CD4-positive, CD25-positive, alpha-beta regulatory T cell (primary cell): ENCODE measurements around the gene COPE. TPM values are rescaled to one million over a fixed set of nuclear protein-coding genes. Genes with fewer than 3 reads are reported as not detected.

Experiments
- ATAC-seq, 2 donors: fragments of 150-1000 bp; cut with Tn5 transposase; one replicate each; pipeline ENCODE4 v1.10.0; 2021; ENCODE audit warnings: low read depth in 2 of 2, moderate number of reproducible peaks in 2 of 2, moderate library complexity in 1 of 2
- DNase-seq, 3 donors: peaks; one replicate each; pipeline versions ENCODE4 v3.0.0 to v3.0.0-alpha.2; 2012 to 2022; ENCODE audit warnings: mixed read lengths in 1 of 3
- H3K27ac ChIP-seq: one replicate; pipeline ENCODE4 v1.7.0; 2013; ENCODE audit warnings: mild to moderate bottlenecking, low read length; ENCODE audit not compliant: insufficient read depth, poor library complexity, severe bottlenecking
- H3K27me3 ChIP-seq: one replicate; pipeline ENCODE4 v1.7.0; 2013; ENCODE audit warnings: low read length; ENCODE audit not compliant: control insufficient read depth, insufficient read depth
- H3K36me3 ChIP-seq: one replicate; pipeline ENCODE4 v1.7.0; 2013; ENCODE audit warnings: mild to moderate bottlenecking, low read length, moderate library complexity; ENCODE audit not compliant: control insufficient read depth, insufficient read depth
- H3K4me1 ChIP-seq: 2 replicates; pipeline ENCODE4 v1.7.0; 2013; ENCODE audit warnings: mild to moderate bottlenecking, low read length; ENCODE audit not compliant: insufficient read depth, control insufficient read depth, poor library complexity, severe bottlenecking
- H3K4me3 ChIP-seq: one replicate; pipeline ENCODE4 v1.7.0; 2013; ENCODE audit warnings: low read depth, mild to moderate bottlenecking, low read length, moderate library complexity
- H3K9me3 ChIP-seq, 2 experiments: 1 replicate in 1 of 2; 2 replicates in 1 of 2; pipeline ENCODE4 v1.7.0; 2013; ENCODE audit warnings: low read length in 2 of 2, mild to moderate bottlenecking in 1 of 2, moderate library complexity in 1 of 2; ENCODE audit not compliant: control insufficient read depth in 2 of 2
- H3K27ac Mint-ChIP-seq, 3 donors: one replicate each; pipeline ENCODE4 v1.8.0; 2020 to 2022; ENCODE audit warnings: mild to moderate bottlenecking in 3 of 3, mixed read lengths in 3 of 3, moderate library complexity in 2 of 3
- H3K27me3 Mint-ChIP-seq: one replicate; pipeline ENCODE4 v1.8.0; 2022; ENCODE audit warnings: mild to moderate bottlenecking, mixed read lengths
- H3K36me3 Mint-ChIP-seq: one replicate; pipeline ENCODE4 v1.8.0; 2020; ENCODE audit warnings: mixed read lengths
- H3K4me1 Mint-ChIP-seq, 4 donors: one replicate each; pipeline ENCODE4 v1.8.0; 2020 to 2022; ENCODE audit warnings: mixed read lengths in 4 of 4, mild to moderate bottlenecking in 1 of 4
- H3K4me3 Mint-ChIP-seq, 4 donors: one replicate each; pipeline ENCODE4 v1.8.0; 2020 to 2022; ENCODE audit warnings: mild to moderate bottlenecking in 4 of 4, mixed read lengths in 4 of 4, moderate library complexity in 3 of 4
- H3K9me3 Mint-ChIP-seq, 7 donors: one replicate each; pipeline ENCODE4 v1.8.0; 2020 to 2022; ENCODE audit warnings: mixed read lengths in 7 of 7, mild to moderate bottlenecking in 3 of 7, moderate library complexity in 2 of 7
- polyA plus RNA-seq, 4 donors: library from polyadenylated mRNA; unstranded; fragments of 300-500 nt; fragmentation: Illumina TruSeq; gene quantifications; one replicate each; pipeline ENCODE4 v1.2.3, GENCODE V29; 2021
- total RNA-seq: library from RNA; stranded (reverse); gene quantifications from one replicate; pipeline ENCODE4 v1.2.3, GENCODE V29; 2022

The COPE gene
- total and polyA plus RNA-seq, 5 donors from 2014 or later: 165 to 314 (median 253) TPM

GRCh38 chr19:18946335-18946734 lies 27.1 kb upstream of the COPE start:
- Mint-ChIP-seq H3K4me1 (peaks cover 0 to 19% (median 2%) of the 10 kb centered on the region in 4 donors), H3K27ac (peak overlapping the region in 1 of 3 donors; percentile 26), H3K9me3 (no peaks in the 10 kb centered on the region), H3K27me3 (peaks cover 32% of the 10 kb centered on the region), H3K36me3 (no peaks in the 10 kb centered on the region), H3K4me3 (peak overlapping the region in 1 of 4 donors; percentile 36)
- Histone ChIP-seq H3K4me3 (no peak overlapping the region), H3K4me1 (no peaks in the 10 kb centered on the region), H3K27me3 (no peaks in the 10 kb centered on the region), H3K9me3 (no peaks in the 10 kb centered on the region), H3K36me3 (no peaks in the 10 kb centered on the region), H3K27ac (no peak overlapping the region)
- no peak for DNase-seq
- no peak for ATAC-seq

GRCh38 chr19:18945297-18945696 lies 26.1 kb upstream of the COPE start:
- Histone ChIP-seq H3K4me1 (peaks cover 6% of the 10 kb centered on the region), H3K4me3 (no peak overlapping the region), H3K9me3 (no peaks in the 10 kb centered on the region), H3K27ac (no peak overlapping the region), H3K27me3 (no peaks in the 10 kb centered on the region), H3K36me3 (no peaks in the 10 kb centered on the region)
- no peak for ATAC-seq
- no peak for DNase-seq
- no peaks in the 10 kb centered on the region for H3K9me3 Mint-ChIP-seq
- peaks cover 33% of the 10 kb centered on the region for H3K27me3 Mint-ChIP-seq
- peaks cover 0 to 22% (median 2%) of the 10 kb centered on the region in 4 donors for H3K4me1 Mint-ChIP-seq
- H3K36me3 Mint-ChIP-seq: no peaks in the 10 kb centered on the region
- no peak overlapping the region for H3K27ac Mint-ChIP-seq
- H3K4me3 Mint-ChIP-seq: no peak overlapping the region

DNA sequence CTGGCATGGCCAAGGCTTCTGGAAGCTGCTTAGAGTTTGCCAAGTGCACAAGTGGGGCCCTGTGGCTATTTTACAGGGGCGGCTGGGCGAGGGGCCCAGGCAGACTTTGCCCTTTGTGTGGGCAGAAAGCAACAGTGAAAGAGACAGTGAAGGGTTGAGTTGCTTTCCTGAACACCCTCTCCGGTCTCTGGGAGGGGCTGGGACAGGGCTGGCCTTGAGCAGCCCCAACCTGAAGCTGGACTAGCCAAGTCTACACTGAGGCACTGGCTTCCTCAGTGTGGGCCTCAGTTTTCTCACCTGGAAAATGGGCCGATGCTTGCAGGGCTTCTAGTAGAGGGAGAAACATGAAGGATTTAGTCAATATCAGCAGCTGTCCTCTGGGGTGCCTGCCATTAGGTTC lies 24.3 kb upstream of the COPE start:
- DNase-seq (no peak), ATAC-seq (no peak)
- Histone ChIP-seq H3K27ac (no peak overlapping the region), H3K36me3 (no peaks in the 10 kb centered on the region), H3K4me1 (peaks cover 11% of the 10 kb centered on the region), H3K9me3 (no peaks in the 10 kb centered on the region), H3K27me3 (no peaks in the 10 kb centered on the region), H3K4me3 (no peak overlapping the region)
- Mint-ChIP-seq H3K27ac (no peak overlapping the region), H3K4me1 (peaks cover 0 to 28% (median 5%) of the 10 kb centered on the region in 4 donors), H3K9me3 (peaks cover 0 to 1% (median 0%) of the 10 kb centered on the region in 7 donors), H3K27me3 (peaks cover 49% of the 10 kb centered on the region), H3K36me3 (no peaks in the 10 kb centered on the region), H3K4me3 (peak overlapping the region in 1 of 4 donors; percentile 32)

GRCh38 chr19:18942692-18943091 lies 23.5 kb upstream of the COPE start:
- Histone ChIP-seq H3K9me3 (no peaks in the 10 kb centered on the region), H3K36me3 (no peaks in the 10 kb centered on the region), H3K4me3 (no peak overlapping the region), H3K27me3 (no peaks in the 10 kb centered on the region), H3K4me1 (peaks cover 11% of the 10 kb centered on the region), H3K27ac (no peak overlapping the region)
- DNase-seq: no peak
- H3K27me3 Mint-ChIP-seq: peaks cover 52% of the 10 kb centered on the region
- H3K9me3 Mint-ChIP-seq: peaks cover 0 to 1% (median 0%) of the 10 kb centered on the region in 7 donors
- H3K4me1 Mint-ChIP-seq: peaks cover 0 to 28% (median 5%) of the 10 kb centered on the region in 4 donors
- H3K27ac Mint-ChIP-seq: no peak overlapping the region
- peak overlapping the region in 3 of 4 donors; percentile 11 to 72 (median 68) for H3K4me3 Mint-ChIP-seq
- ATAC-seq: no peak
- H3K36me3 Mint-ChIP-seq: no peaks in the 10 kb centered on the region

GRCh38 chr19:18941628-18942354 lies 22.6 kb upstream of the COPE start:
- Histone ChIP-seq H3K9me3 (no peaks in the 10 kb centered on the region), H3K27ac (no peak overlapping the region), H3K4me3 (no peak overlapping the region), H3K36me3 (no peaks in the 10 kb centered on the region), H3K27me3 (no peaks in the 10 kb centered on the region), H3K4me1 (peaks cover 11% of the 10 kb centered on the region)
- Mint-ChIP-seq H3K4me1 (peaks cover 0 to 25% (median 5%) of the 10 kb centered on the region in 4 donors), H3K9me3 (peaks cover 0 to 1% (median 0%) of the 10 kb centered on the region in 7 donors), H3K27ac (no peak overlapping the region), H3K36me3 (no peaks in the 10 kb centered on the region), H3K4me3 (peak overlapping the region in 3 of 4 donors; percentile 55 to 75 (median 72)), H3K27me3 (peaks cover 61% of the 10 kb centered on the region)
- no peak for ATAC-seq
- no peak for DNase-seq

GRCh38 chr19:18940769-18941627 lies 21.8 kb upstream of the COPE start, which contains the start of gene HOMER3:
TSS of gene HOMER3 (minus strand) at chr19:18941217. CDS start at chr19:18938982, 2,235 bp downstream.
- no peak within 1 kb of the TSS for H3K4me3 ChIP-seq
- H3K27me3 Mint-ChIP-seq: peaks cover 66% of the 10 kb centered on the region
- H3K4me1 Mint-ChIP-seq: peaks cover 0 to 18% (median 5%) of the 10 kb centered on the region in 4 donors
- peaks cover 0 to 1% (median 0%) of the 10 kb centered on the region in 7 donors for H3K9me3 Mint-ChIP-seq
- H3K4me3 Mint-ChIP-seq: peak within 1 kb of the TSS in 3 of 4 donors; percentile 72 to 91 (median 73)
- no peaks in the 10 kb centered on the region for H3K9me3 ChIP-seq
- H3K27ac ChIP-seq: no peak within 1 kb of the TSS
- DNase-seq: peak; percentile 46 to 58 (median 52)
- H3K4me1 ChIP-seq: peaks cover 11% of the 10 kb centered on the region
- H3K36me3 Mint-ChIP-seq: no peaks in the 10 kb centered on the region
- no peaks in the 10 kb centered on the region for H3K27me3 ChIP-seq
- peak; percentile 76 to 88 for ATAC-seq
- no peaks in the 10 kb centered on the region for H3K36me3 ChIP-seq
- no peak within 1 kb of the TSS for H3K27ac Mint-ChIP-seq

DNA sequence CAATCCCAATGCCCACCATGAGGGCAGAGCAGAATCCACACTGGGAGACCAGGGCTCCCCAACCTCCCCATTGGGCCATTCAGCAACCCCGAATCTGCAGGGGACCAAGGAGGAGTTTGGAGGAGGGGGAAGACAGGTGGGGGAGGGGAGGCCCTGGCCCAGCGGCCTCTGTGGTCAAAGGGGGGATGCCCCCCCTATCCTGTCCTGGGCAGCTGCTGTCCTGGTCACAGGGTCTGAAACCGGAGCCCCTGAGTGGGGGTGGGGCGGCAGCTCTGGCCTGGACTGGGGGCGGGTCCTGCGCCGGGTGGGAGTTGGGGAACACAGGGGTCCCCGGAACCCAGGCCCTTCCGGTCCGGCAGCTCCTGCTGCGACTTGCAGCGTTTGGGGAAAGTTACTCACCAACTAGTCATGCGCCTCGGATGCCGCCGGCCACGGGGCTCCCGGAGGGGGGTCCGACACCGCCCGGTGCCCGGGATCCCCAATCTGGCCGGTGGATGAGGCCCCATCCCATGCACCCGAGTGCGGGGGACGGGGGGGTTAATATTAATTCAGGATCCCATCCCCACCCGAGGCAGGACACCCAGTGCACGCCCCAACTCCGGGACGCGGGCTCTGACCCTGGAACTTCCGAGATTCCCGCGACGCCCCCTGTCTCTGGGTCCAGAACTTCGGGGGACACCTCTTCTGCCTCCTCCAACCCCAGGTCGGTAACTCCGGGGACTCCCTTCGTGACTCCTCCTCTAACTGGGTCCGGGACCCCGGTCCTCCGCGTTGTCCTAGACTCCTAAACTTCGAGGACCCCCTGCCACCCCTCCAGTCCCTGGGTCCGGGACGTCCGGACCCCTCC lies 21.0 kb upstream of the COPE start:
- Histone ChIP-seq H3K4me3 (no peak overlapping the region), H3K9me3 (no peaks in the 10 kb centered on the region), H3K36me3 (no peaks in the 10 kb centered on the region), H3K27ac (no peak overlapping the region), H3K4me1 (peaks cover 11% of the 10 kb centered on the region), H3K27me3 (no peaks in the 10 kb centered on the region)
- H3K4me3 Mint-ChIP-seq: peak overlapping the region in 3 of 4 donors; percentile 73 to 91 (median 77)
- H3K4me1 Mint-ChIP-seq: peaks cover 0 to 18% (median 5%) of the 10 kb centered on the region in 4 donors
- H3K9me3 Mint-ChIP-seq: peaks cover 0 to 1% (median 0%) of the 10 kb centered on the region in 7 donors
- H3K27me3 Mint-ChIP-seq: peaks cover 66% of the 10 kb centered on the region
- no peaks in the 10 kb centered on the region for H3K36me3 Mint-ChIP-seq
- DNase-seq (no peak), ATAC-seq (no peak)
- H3K27ac Mint-ChIP-seq: no peak overlapping the region
